ENCODE results near the gene DNASE1L1.

DNASE1L1 gene

DNA sequence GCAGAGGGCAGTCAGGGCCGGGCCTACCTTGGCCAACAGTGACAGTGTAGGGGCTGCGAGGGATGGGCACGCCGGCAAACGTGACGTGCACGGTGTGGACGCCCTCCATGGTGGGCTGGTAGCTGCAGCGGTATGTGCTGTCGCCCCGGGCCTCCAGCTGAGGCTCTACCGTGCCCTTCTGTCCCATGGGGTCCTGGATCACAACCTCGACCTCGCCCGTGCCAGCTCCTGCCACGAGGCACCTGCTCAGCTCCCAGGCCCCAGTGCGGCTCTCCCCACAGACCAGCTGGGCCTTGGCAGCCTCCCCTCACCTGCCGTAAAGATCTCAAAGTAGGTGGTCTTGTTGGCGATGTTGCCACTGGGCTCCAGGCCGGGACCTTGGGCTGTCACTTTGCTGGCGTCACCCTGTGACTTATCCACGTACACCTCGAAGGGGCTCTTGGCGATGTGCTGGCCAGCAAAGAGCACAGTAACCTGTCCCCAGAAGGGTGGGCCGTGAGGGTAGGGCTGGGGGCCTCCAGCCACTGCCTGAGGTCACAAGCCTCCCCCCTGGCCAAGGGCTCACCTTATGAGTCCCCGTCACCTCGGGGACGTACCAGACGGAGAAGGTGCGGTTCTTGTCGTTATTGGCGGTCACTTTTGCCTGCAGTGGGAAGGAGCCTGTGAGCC lies 42.9 kb downstream of the DNASE1L1 start:
- Mint-ChIP-seq H3K4me3 (no peak overlapping the region), H3K27me3 (no peaks in the 10 kb centered on the region), H3K4me1 (peaks cover 24% of the 10 kb centered on the region), H3K27ac (peak overlapping the region; percentile 45), H3K36me3 (peaks cover 22% of the 10 kb centered on the region), H3K9me3 (no peaks in the 10 kb centered on the region)
- CTCF ChIA-PET = no interaction called here
- no peak for DNase-seq

- CTCF ChIA-PET = no interaction called here
- Mint-ChIP-seq H3K9me3 (no peaks in the 10 kb centered on the region), H3K4me1 (peaks cover 24% of the 10 kb centered on the region), H3K36me3 (peaks cover 21% of the 10 kb centered on the region), H3K27me3 (no peaks in the 10 kb centered on the region), H3K27ac (no peak overlapping the region), H3K4me3 (no peak overlapping the region)
- DNase-seq = no peak
Measured at GRCh38 chrX:154365052-154365600, 43.9 kb downstream of the DNASE1L1 start.

DNA sequence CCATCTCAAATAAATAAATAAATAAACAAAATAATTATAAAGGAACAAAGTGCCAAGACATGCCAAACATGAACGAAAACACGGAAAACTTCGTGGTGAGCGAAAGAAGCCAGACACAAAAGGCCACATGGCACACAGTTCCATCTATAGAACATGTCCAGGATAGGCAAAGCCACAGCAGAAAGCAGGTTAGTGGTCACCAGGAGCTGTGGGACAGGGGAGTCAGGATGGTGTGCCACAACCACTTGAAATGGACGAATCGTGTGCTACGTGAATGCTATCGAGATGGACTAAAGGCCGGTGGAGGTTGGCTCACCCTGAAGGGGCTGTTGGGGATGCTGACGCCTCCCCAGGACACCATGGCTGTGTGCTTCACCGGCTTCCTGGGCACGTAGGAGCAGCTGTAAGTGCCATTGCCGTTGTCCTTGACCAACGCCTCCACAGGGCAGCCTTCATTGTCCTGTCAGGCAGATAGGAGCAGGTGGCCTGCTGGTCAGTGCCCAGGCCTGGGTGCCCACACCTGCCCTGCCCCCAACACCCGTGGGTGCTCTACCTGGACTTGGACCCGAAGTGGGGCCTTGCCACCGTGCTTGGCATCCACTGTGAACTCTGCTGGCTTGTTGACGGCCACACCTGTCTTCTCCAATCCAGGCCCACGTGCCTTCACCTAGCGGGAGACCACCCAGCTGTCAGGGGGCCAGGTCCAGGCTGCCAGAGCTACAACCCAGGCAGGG lies 45.2 kb downstream of the DNASE1L1 start:
- Mint-ChIP-seq H3K9me3 (no peaks in the 10 kb centered on the region), H3K27me3 (no peaks in the 10 kb centered on the region), H3K36me3 (peaks cover 18% of the 10 kb centered on the region), H3K4me1 (peaks cover 26% of the 10 kb centered on the region), H3K4me3 (no peak overlapping the region), H3K27ac (no peak overlapping the region)
- CTCF ChIA-PET = interaction anchor here (1.1 to 1.6 kb wide), 2 partner anchors 8 to 10 kb away, joined by 3 read pairs; no protein-coding TSS in a partner anchor
- no peak for DNase-seq

DNA sequence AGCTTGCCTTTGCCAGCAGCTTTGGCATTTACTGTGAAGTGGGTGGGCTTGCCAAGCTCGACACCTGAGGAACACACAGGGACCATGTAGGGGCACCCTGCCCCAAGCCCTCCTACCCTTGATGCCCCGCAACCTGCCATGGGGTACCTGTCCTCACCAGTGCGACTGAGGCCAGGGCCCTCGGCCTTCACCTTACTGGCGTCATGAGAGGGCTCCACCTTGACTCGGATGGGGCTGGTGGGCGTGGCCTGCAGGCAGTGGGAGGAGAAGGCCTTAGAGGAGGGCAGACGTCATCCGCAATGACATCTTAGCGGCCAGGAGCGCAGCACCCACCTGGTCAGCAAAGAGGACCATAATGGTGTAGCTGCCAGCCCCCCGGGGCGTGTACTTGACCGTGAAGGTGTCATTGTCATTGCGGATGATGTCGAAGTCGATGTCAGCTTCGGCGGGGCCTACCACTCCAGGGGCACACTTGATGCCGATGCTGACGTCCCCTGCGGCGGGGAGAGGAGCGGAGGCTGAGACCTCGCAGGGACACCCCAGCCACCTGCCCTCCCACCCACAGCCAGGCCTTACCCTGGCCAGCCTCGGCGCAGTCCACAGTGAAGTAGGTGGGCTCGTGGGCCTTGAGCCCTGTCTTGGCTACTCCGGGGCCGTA lies 46.8 kb downstream of the DNASE1L1 start:
- CTCF ChIA-PET = interaction anchor here (1.1 to 1.6 kb wide), 2 partner anchors 10 to 11 kb away, joined by 3 read pairs; no protein-coding TSS in a partner anchor
- no peak for DNase-seq
- Mint-ChIP-seq H3K36me3 (peaks cover 20% of the 10 kb centered on the region), H3K27me3 (no peaks in the 10 kb centered on the region), H3K9me3 (no peaks in the 10 kb centered on the region), H3K4me3 (no peak overlapping the region), H3K27ac (no peak overlapping the region), H3K4me1 (peaks cover 27% of the 10 kb centered on the region)

- H3K27me3 Mint-ChIP-seq = no peaks in the 10 kb centered on the region
- CTCF ChIA-PET = no interaction called here
- H3K27ac Mint-ChIP-seq = no peak overlapping the region
- no peak for DNase-seq
- peaks cover 22% of the 10 kb centered on the region for H3K36me3 Mint-ChIP-seq
- peaks cover 31% of the 10 kb centered on the region for H3K4me1 Mint-ChIP-seq
- no peaks in the 10 kb centered on the region for H3K9me3 Mint-ChIP-seq
- H3K4me3 Mint-ChIP-seq = no peak overlapping the region
Measured at GRCh38 chrX:154360155-154360713, 48.8 kb downstream of the DNASE1L1 start.

GRCh38 chrX:154359362-154360154 lies 49.5 kb downstream of the DNASE1L1 start:
- Mint-ChIP-seq H3K9me3 (no peaks in the 10 kb centered on the region), H3K4me3 (no peak overlapping the region), H3K36me3 (peaks cover 19% of the 10 kb centered on the region), H3K4me1 (peaks cover 31% of the 10 kb centered on the region), H3K27ac (no peak overlapping the region), H3K27me3 (no peaks in the 10 kb centered on the region)
- DNase-seq = no peak
- CTCF ChIA-PET = no interaction called here

DNA sequence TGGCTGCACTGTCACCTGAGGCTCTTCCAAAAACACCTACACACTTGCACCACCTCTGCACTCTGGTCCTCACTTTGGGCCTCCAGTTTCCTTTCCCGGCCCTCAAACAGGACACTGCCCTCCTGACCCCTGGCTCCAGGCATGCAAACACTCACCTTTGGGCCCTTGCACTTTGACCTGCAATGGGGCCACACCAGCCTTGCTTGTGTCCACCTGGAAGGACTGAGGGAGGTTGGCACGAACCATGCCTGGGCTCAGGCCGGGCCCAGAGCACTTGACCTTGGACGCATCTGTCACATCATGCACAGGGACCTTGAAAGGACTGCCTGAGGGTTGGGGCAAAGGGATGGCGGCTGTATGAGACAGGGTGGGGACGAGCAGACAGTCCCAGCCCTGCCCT lies 50.2 kb downstream of the DNASE1L1 start:
- H3K36me3 Mint-ChIP-seq = peaks cover 19% of the 10 kb centered on the region
- H3K27ac Mint-ChIP-seq = no peak overlapping the region
- H3K27me3 Mint-ChIP-seq = no peaks in the 10 kb centered on the region
- H3K4me1 Mint-ChIP-seq = peaks cover 36% of the 10 kb centered on the region
- H3K9me3 Mint-ChIP-seq = no peaks in the 10 kb centered on the region
- no peak for DNase-seq
- no peak overlapping the region for H3K4me3 Mint-ChIP-seq
- CTCF ChIA-PET = no interaction called here

- CTCF ChIA-PET = no interaction called here
- peaks cover 42% of the 10 kb centered on the region for H3K4me1 Mint-ChIP-seq
- H3K4me3 Mint-ChIP-seq = no peak overlapping the region
- peak overlapping the region; percentile 45 for H3K27ac Mint-ChIP-seq
- no peaks in the 10 kb centered on the region for H3K27me3 Mint-ChIP-seq
- peaks cover 24% of the 10 kb centered on the region for H3K36me3 Mint-ChIP-seq
- no peaks in the 10 kb centered on the region for H3K9me3 Mint-ChIP-seq
- no peak for DNase-seq
Measured at GRCh38 chrX:154358011-154358410, 51.0 kb downstream of the DNASE1L1 start.

- Mint-ChIP-seq H3K27ac (no peak overlapping the region), H3K4me1 (peaks cover 46% of the 10 kb centered on the region), H3K4me3 (no peak overlapping the region), H3K36me3 (peaks cover 21% of the 10 kb centered on the region), H3K27me3 (no peaks in the 10 kb centered on the region), H3K9me3 (no peaks in the 10 kb centered on the region)
- CTCF ChIA-PET = no interaction called here
- DNase-seq = no peak
Measured at GRCh38 chrX:154357205-154357604, 51.8 kb downstream of the DNASE1L1 start.

- H3K4me1 Mint-ChIP-seq = peaks cover 52% of the 10 kb centered on the region
- no peak for DNase-seq
- H3K27me3 Mint-ChIP-seq = no peaks in the 10 kb centered on the region
- CTCF ChIA-PET = no interaction called here
- H3K9me3 Mint-ChIP-seq = no peaks in the 10 kb centered on the region
- H3K27ac Mint-ChIP-seq = no peak overlapping the region
- no peak overlapping the region for H3K4me3 Mint-ChIP-seq
- peaks cover 23% of the 10 kb centered on the region for H3K36me3 Mint-ChIP-seq
Measured at GRCh38 chrX:154356596-154356995, 52.5 kb downstream of the DNASE1L1 start.

DNA sequence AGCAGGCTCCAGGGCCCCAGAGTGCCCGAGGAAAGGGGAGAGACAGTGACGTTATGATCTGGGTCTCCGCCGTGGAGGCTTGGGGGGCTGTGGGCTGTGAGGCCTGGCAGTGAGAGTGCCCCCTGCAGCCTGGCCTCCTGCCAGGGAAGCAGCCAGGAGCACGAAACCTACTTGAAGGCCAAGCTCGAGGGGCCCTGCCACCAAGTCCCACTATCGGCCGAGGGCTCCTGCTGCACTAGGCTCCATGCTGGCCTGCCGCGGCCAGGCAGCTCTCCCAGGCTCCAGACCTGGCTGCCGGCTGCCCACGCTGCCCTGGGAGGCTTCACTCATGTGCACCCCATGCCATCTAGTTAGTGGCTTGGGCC lies 53.3 kb downstream of the DNASE1L1 start:
- CTCF ChIA-PET = no interaction called here
- Mint-ChIP-seq H3K27me3 (no peaks in the 10 kb centered on the region), H3K4me3 (no peak overlapping the region), H3K27ac (peak overlapping the region; percentile 64), H3K9me3 (no peaks in the 10 kb centered on the region), H3K36me3 (peaks cover 25% of the 10 kb centered on the region), H3K4me1 (peaks cover 60% of the 10 kb centered on the region)
- DNase-seq = peak; percentile 11

GRCh38 chrX:154355094-154355775 lies 53.8 kb downstream of the DNASE1L1 start:
- Mint-ChIP-seq H3K27me3 (no peaks in the 10 kb centered on the region), H3K27ac (no peak overlapping the region), H3K36me3 (peaks cover 25% of the 10 kb centered on the region), H3K9me3 (no peaks in the 10 kb centered on the region), H3K4me1 (peaks cover 65% of the 10 kb centered on the region), H3K4me3 (no peak overlapping the region)
- CTCF ChIA-PET = no interaction called here
- DNase-seq = no peak

GRCh38 chrX:154354516-154354915 lies 54.5 kb downstream of the DNASE1L1 start:
- CTCF ChIA-PET = no interaction called here
- Mint-ChIP-seq H3K27me3 (no peaks in the 10 kb centered on the region), H3K4me3 (no peak overlapping the region), H3K9me3 (no peaks in the 10 kb centered on the region), H3K4me1 (peaks cover 73% of the 10 kb centered on the region), H3K36me3 (peaks cover 26% of the 10 kb centered on the region), H3K27ac (no peak overlapping the region)
- no peak for DNase-seq
